ENCODE results near the gene PEX10.

PEX10 gene

GRCh38 chr1:2438038-2438437 lies 25.7 kb upstream of the PEX10 start:
- in situ Hi-C loops (cut with MboI; ENCODE audit: low pct_unique_long_range_greater_than_20kb, low sequenced_read_pairs, unreplicated experiment) = no loop called here
- DNase-seq (ENCODE audit: low spot score) = no peak
- no peak for TF ChIP-seq CTCF (IDR thresholded peaks at IDR 0.05; ENCODE audit: extremely low read depth, insufficient read depth, missing control alignments)

GRCh38 chr1:2437617-2438016 lies 25.3 kb upstream of the PEX10 start:
- no peak for TF ChIP-seq CTCF (IDR thresholded peaks at IDR 0.05; ENCODE audit: extremely low read depth, insufficient read depth, missing control alignments)
- in situ Hi-C loops (cut with MboI; ENCODE audit: low pct_unique_long_range_greater_than_20kb, low sequenced_read_pairs, unreplicated experiment) = no loop called here
- DNase-seq (ENCODE audit: low spot score) = no peak

GRCh38 chr1:2436876-2437275 lies 24.5 kb upstream of the PEX10 start:
- TF ChIP-seq CTCF (IDR thresholded peaks at IDR 0.05; ENCODE audit: extremely low read depth, insufficient read depth, missing control alignments) = no peak
- in situ Hi-C loops (cut with MboI; ENCODE audit: low pct_unique_long_range_greater_than_20kb, low sequenced_read_pairs, unreplicated experiment) = no loop called here
- no peak for DNase-seq (ENCODE audit: low spot score)

- in situ Hi-C loops (cut with MboI; ENCODE audit: low pct_unique_long_range_greater_than_20kb, low sequenced_read_pairs, unreplicated experiment) = no loop called here
- no peak for DNase-seq (ENCODE audit: low spot score)
- TF ChIP-seq CTCF (IDR thresholded peaks at IDR 0.05; ENCODE audit: extremely low read depth, insufficient read depth, missing control alignments) = no peak
Observed at GRCh38 chr1:2435746-2436355, 23.5 kb upstream of the PEX10 start.

GRCh38 chr1:2435091-2435490 lies 22.7 kb upstream of the PEX10 start:
- no peak for TF ChIP-seq CTCF (IDR thresholded peaks at IDR 0.05; ENCODE audit: extremely low read depth, insufficient read depth, missing control alignments)
- in situ Hi-C loops (cut with MboI; ENCODE audit: low pct_unique_long_range_greater_than_20kb, low sequenced_read_pairs, unreplicated experiment) = no loop called here
- DNase-seq (ENCODE audit: low spot score) = no peak

- TF ChIP-seq CTCF (IDR thresholded peaks at IDR 0.05; ENCODE audit: extremely low read depth, insufficient read depth, missing control alignments) = no peak
- no peak for DNase-seq (ENCODE audit: low spot score)
- in situ Hi-C loops (cut with MboI; ENCODE audit: low pct_unique_long_range_greater_than_20kb, low sequenced_read_pairs, unreplicated experiment) = no loop called here
Observed at GRCh38 chr1:2433936-2434655, 21.7 kb upstream of the PEX10 start.

Measured in GM13977 (cell line).